SJSA1 (cell line): ENCODE data around the gene ERC2. TPM values are rescaled to one million over a fixed set of nuclear protein-coding genes. Genes with fewer than 3 reads are reported as not detected.
A peak's percentile ranks its signal among the peaks of the same experiment; 100 is the strongest.

Source experiments
- DNase-seq, 2 experiments: peaks; one replicate each; pipeline ENCODE4 v3.0.0-alpha.2; 2015 to 2020; ENCODE audit warnings: low spot score in 2 of 2, low read depth in 1 of 2
- H3K27ac ChIP-seq: fragments of 250-450 bp; sonication (Bioruptor Pico); 2 replicates; pipeline ENCODE4 v1.5.1; 2020; ENCODE audit warnings: mild to moderate bottlenecking, moderate library complexity
- H3K27me3 ChIP-seq: fragments of 250-450 bp; sonication (Bioruptor Pico); replicated peaks from 2 replicates; pipeline ENCODE4 v1.5.1; 2020; ENCODE audit warnings: mild to moderate bottlenecking, moderate library complexity
- H3K36me3 ChIP-seq: fragments of 250-450 bp; sonication (Bioruptor Pico); 2 replicates; pipeline ENCODE4 v1.5.1; 2020; ENCODE audit warnings: mild to moderate bottlenecking
- H3K4me1 ChIP-seq: fragments of 250-450 bp; sonication (Bioruptor Pico); replicated peaks from 2 replicates; pipeline ENCODE4 v1.6.1; 2021; ENCODE audit warnings: mild to moderate bottlenecking
- H3K4me3 ChIP-seq: fragments of 250-450 bp; sonication (Bioruptor Pico); 2 replicates; pipeline ENCODE4 v1.5.1; 2020; ENCODE audit warnings: mild to moderate bottlenecking
- H3K9me3 ChIP-seq: fragments of 250-450 bp; sonication (Bioruptor Pico); replicated peaks from 2 replicates; pipeline ENCODE4 v1.5.1; 2020; ENCODE audit warnings: mild to moderate bottlenecking
- total RNA-seq: library from RNA; depleted of rRNA; stranded (reverse); fragments of >200 nt; shearing (Covaris generic); gene quantifications from 2 replicates; pipeline ENCODE4 v1.2.3, GENCODE V29; 2014

ERC2 gene
- total RNA-seq, 1 experiment from 2014 or later = 0.13 TPM

DNA sequence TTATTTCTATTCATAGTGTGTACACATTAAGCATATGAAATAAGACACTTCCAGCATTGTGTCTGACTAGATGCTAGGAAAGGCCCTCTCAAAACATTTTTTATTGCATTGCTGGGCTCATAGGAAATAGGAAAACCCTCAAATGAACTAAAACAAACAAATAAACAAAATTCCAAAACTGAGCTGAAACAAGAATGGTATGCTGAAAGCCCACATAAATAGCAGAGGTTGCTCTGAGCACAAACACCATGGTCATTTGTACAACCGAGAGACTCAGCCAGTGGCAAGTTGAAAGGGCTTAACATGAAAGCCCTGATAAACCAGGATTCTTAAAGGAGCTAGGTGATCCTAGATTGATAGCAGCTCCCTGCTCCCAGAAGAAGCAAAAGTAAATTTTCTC lies 671.2 kb downstream of the ERC2 start:
- H3K4me3 ChIP-seq = no peak overlapping the region
- H3K27me3 ChIP-seq = no peaks in the 10 kb centered on the region
- peaks cover 50% of the 10 kb centered on the region for H3K4me1 ChIP-seq
- DNase-seq = peak; percentile 53 to 82
- H3K36me3 ChIP-seq = no peaks in the 10 kb centered on the region
- H3K27ac ChIP-seq = peak overlapping the region; percentile 86
- H3K9me3 ChIP-seq = no peaks in the 10 kb centered on the region

DNA sequence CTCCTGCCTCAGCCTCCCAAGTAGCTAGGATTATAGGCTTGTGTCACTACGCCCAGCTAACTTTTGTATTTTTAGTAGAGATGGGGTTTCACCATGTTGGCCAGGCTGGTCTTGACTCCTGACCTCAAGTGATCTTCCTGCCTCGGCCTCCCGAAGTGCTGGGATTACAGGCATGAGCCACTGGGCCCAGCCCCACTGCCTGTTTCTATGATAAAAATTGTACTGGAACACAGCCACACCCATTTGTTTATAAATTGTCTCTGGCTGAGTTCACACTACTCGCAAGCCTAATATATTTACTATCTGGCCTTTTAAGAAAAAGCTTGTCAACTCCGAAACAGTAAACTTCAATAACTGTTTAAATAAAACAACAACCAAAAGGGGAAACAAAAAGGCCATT lies 671.7 kb downstream of the ERC2 start:
- H3K36me3 ChIP-seq = no peaks in the 10 kb centered on the region
- H3K27ac ChIP-seq = peak overlapping the region; percentile 86
- no peak overlapping the region for H3K4me3 ChIP-seq
- H3K9me3 ChIP-seq = no peaks in the 10 kb centered on the region
- peak; percentile 52 to 65 for DNase-seq
- H3K27me3 ChIP-seq = no peaks in the 10 kb centered on the region
- H3K4me1 ChIP-seq = peaks cover 51% of the 10 kb centered on the region

DNA sequence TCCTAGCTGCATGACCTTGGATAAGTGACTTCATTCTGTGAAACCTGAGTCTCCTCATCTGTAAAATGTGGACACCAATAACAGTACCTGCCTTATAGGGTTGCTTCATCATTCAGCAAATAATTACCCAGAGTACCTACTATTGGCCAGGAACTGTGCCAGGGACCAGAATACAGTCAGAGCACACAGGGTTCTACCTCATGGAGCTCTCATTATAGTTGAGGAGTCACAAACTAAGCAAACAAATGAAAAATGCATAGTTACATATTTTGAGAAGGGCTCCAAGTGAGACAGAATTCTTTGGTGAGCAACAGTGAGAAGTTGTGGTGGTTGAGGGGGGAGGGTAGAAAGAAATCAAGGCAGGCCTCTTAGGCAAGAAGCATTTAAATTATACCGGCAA lies 672.5 kb downstream of the ERC2 start:
- H3K36me3 ChIP-seq = no peaks in the 10 kb centered on the region
- no peak overlapping the region for H3K4me3 ChIP-seq
- no peaks in the 10 kb centered on the region for H3K9me3 ChIP-seq
- H3K27me3 ChIP-seq = no peaks in the 10 kb centered on the region
- peak overlapping the region; percentile 86 for H3K27ac ChIP-seq
- peak in 1 of 2 experiments; percentile 30 for DNase-seq
- peaks cover 51% of the 10 kb centered on the region for H3K4me1 ChIP-seq

DNA sequence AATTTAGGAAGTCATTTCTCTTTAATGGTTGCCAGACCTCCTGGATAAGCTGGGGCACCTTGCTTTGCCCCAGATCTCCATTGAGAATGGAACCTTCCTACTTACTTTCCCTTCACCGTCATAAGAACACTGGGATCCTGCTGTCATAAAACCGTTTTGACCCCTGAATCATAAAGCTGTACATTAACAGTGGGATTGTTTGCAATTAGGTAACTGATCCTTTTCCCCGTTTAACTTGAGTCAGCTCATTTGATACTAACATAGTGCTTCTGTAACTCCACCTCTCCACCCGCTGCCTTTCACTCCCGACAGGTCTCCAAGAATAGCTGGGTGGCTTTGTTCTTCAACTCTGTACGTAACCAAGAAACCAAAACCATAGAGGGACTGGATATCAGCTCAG lies 673.0 kb downstream of the ERC2 start:
- no peak for DNase-seq
- Histone ChIP-seq H3K27me3 (no peaks in the 10 kb centered on the region), H3K36me3 (no peaks in the 10 kb centered on the region), H3K4me1 (peaks cover 53% of the 10 kb centered on the region), H3K27ac (peak overlapping the region; percentile 86), H3K9me3 (no peaks in the 10 kb centered on the region), H3K4me3 (no peak overlapping the region)

DNA sequence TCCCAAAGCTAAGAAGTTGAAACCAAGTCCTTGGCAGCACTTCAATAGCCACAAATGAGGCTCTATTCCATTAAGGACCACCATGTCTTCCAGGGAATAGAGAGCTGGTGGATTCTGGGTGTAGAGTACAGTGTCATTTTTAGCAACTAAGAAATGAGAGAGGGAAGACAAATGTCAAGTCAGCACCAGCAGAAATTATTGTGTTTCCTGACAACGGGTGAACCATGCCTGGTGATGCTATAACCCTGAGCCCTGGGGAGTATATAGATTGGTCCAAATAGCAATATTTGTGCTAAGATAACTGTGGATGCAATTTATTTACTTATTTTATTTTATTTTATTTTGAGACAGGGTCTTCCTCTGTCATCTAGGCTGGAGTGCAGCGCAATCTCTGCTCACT lies 675.5 kb downstream of the ERC2 start:
- H3K4me3 ChIP-seq = no peak overlapping the region
- no peak for DNase-seq
- no peaks in the 10 kb centered on the region for H3K27me3 ChIP-seq
- no peaks in the 10 kb centered on the region for H3K36me3 ChIP-seq
- H3K27ac ChIP-seq = no peak overlapping the region
- peaks cover 55% of the 10 kb centered on the region for H3K4me1 ChIP-seq
- no peaks in the 10 kb centered on the region for H3K9me3 ChIP-seq

DNA sequence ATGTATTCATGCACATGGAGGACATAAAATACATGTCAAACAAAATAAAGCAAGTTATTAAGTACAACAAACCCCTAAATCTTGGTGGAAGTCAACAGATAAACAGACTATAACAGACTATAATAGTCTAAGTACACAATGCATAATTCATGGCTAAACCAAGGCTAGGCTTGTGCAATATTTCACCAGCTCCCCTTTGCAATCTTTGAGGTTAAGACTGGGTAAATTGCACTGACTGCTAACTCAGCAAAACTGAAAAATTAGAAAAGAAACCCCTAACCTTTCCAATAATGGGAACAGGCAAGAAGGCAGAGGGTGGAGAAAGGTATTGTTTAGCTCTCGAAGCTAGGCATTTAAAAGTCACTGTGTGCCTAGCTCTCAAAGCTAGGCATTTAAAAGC lies 676.3 kb downstream of the ERC2 start:
- Histone ChIP-seq H3K36me3 (no peaks in the 10 kb centered on the region), H3K27me3 (no peaks in the 10 kb centered on the region), H3K9me3 (no peaks in the 10 kb centered on the region), H3K4me3 (no peak overlapping the region), H3K27ac (0 out of 2 replicates have a peak overlapping the region, but pooled peaks have one; percentile 65), H3K4me1 (peaks cover 48% of the 10 kb centered on the region)
- DNase-seq = no peak

DNA sequence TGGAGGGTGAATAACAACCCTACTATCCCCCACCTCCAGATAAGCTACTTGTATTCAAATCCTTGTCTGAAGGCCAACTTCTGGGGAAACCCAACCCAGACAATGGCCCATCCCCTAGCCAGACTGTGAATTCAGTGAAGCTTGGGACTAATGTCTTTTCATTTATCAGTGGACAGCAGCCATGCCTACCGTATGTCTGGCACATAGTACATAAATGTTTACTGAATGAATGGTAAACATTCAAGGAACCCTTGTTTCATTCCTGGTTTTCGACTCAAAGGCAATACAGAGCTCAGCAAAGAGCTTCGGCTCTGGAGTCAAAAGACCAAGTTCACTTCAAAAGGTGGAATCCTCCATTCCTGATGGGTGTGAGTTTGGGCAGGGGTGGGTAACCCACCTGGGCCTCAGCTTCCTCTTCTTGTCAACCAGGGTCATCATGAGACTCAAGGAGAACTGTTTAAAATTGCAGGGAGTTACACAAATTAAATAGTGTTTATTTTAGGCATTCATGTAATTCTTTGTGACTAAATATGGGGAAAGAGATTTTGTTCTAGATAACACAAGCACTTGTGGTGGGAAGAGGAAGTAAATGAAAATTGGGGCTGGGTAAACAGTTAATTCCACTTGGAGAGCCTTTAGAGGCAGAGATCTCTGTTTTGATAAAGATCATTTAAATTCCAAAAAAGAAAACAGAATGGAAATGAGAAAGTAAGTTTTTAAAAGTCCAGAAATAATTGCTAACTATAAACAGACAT lies 677.5 kb downstream of the ERC2 start:
- H3K4me1 ChIP-seq = peaks cover 35% of the 10 kb centered on the region
- DNase-seq = peak in 1 of 2 experiments; percentile 71
- H3K9me3 ChIP-seq = no peaks in the 10 kb centered on the region
- H3K4me3 ChIP-seq = no peak overlapping the region
- H3K27me3 ChIP-seq = no peaks in the 10 kb centered on the region
- H3K36me3 ChIP-seq = no peaks in the 10 kb centered on the region
- H3K27ac ChIP-seq = peak overlapping the region; percentile 65

DNA sequence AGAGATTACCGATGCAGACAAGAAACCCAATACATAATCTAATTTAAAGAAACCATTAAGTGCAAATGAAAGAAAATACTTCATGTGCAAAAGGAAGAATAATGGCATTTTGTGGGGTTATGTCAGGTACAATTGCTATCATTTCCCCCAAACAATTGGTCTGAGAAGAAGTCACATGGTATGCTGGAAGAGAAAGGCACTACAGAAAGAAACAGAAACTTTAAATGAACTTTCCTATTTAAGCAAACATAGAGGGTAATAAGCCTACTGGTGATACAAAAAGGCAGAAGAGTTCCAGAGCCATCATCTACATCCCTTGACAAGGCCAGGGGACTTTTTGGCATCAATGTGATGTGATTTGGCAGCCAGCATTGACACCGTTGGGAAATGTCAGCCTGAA lies 678.8 kb downstream of the ERC2 start:
- H3K36me3 ChIP-seq = no peaks in the 10 kb centered on the region
- H3K4me1 ChIP-seq = peaks cover 29% of the 10 kb centered on the region
- no peak for DNase-seq

DNA sequence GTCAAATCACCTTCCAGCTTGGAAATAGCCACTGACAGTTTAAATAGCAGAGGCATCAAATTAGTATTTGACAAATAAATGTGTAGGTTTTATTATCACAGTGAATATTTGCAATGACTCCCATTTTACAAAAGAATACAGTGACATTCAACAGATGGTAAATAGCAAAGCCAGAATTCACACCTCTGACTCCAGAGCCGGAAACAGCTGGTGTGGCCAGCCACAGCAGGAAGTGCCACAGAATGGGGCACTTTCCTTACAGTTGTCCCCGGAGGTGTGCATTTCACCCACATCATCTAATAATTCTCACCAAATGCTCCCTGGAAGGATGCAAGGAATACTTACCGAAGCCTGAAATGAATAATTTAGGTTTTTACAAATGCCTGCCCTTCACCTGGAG lies 685.5 kb downstream of the ERC2 start:
- H3K36me3 ChIP-seq = no peaks in the 10 kb centered on the region
- H3K9me3 ChIP-seq = no peaks in the 10 kb centered on the region
- no peak overlapping the region for H3K27ac ChIP-seq
- DNase-seq = no peak
- H3K27me3 ChIP-seq = no peaks in the 10 kb centered on the region
- H3K4me3 ChIP-seq = no peak overlapping the region
- no peaks in the 10 kb centered on the region for H3K4me1 ChIP-seq

More for the DNA sequence above, 678.8 kb downstream of the ERC2 start:
- H3K4me3 ChIP-seq = no peak overlapping the region
- no peak overlapping the region for H3K27ac ChIP-seq
- H3K27me3 ChIP-seq = no peaks in the 10 kb centered on the region
- no peaks in the 10 kb centered on the region for H3K9me3 ChIP-seq

DNA sequence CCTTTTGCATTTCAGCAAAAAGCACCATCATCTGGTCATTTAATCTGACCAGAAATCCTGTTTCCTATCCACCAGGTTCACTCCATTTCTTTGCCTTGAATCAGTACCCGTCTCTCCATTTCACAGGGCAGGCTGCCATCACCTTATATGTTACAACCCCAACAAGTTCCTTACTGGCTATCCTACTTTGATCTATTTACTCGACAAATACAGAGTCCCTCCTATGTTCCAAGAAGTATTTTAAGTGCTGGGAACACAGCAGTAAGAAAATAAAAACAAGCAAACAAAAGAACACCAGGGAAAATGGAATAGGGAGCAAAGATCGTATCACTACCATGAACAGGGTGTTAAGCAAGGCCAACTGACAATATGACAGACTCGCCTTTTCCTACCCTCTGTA lies 685.9 kb downstream of the ERC2 start:
- Histone ChIP-seq H3K9me3 (no peaks in the 10 kb centered on the region), H3K4me3 (no peak overlapping the region), H3K36me3 (no peaks in the 10 kb centered on the region), H3K27ac (no peak overlapping the region), H3K27me3 (no peaks in the 10 kb centered on the region), H3K4me1 (no peaks in the 10 kb centered on the region)
- DNase-seq = no peak

DNA sequence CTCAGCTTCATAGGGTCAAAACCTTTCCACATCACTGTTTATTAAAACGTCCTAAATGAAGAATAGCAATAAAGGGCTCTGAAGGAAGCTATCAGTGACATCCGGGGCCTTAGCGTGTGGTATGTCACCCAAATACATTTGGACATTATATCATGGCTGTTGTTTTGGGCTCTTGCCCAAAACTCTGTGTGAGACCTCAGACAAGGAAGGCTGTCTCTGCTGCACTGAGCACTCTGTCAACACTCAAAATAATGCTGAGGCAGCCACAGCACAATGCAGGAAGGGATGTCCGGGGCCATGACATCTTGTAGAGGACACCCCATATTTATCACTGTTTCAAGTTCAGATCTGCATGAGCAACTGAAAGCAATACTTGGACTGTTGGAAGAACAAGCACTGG lies 687.4 kb downstream of the ERC2 start:
- no peak for DNase-seq
- H3K27ac ChIP-seq = no peak overlapping the region
- no peaks in the 10 kb centered on the region for H3K36me3 ChIP-seq
- no peaks in the 10 kb centered on the region for H3K4me1 ChIP-seq
- H3K4me3 ChIP-seq = no peak overlapping the region
- H3K27me3 ChIP-seq = no peaks in the 10 kb centered on the region
- H3K9me3 ChIP-seq = no peaks in the 10 kb centered on the region

DNA sequence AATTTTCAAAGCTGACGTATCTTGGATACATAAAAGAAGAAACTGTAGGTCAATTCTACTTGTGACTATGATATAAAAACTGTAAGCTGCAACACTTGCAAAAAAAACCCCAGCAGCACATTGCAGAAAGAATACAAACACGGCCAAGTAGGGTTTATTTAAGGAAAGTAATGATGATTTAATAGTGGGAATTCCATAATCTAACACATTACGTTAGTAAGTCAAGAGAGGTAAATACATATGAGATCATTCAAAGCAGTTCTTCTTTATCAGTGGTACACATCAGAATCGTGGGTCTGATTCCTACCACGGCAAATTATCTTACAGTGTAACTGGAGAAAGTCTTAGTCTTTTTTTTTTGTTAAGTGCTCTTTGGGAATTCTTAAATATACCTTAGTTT lies 688.7 kb downstream of the ERC2 start:
- Histone ChIP-seq H3K27ac (no peak overlapping the region), H3K36me3 (no peaks in the 10 kb centered on the region), H3K27me3 (no peaks in the 10 kb centered on the region), H3K4me1 (no peaks in the 10 kb centered on the region), H3K9me3 (no peaks in the 10 kb centered on the region), H3K4me3 (no peak overlapping the region)
- no peak for DNase-seq

DNA sequence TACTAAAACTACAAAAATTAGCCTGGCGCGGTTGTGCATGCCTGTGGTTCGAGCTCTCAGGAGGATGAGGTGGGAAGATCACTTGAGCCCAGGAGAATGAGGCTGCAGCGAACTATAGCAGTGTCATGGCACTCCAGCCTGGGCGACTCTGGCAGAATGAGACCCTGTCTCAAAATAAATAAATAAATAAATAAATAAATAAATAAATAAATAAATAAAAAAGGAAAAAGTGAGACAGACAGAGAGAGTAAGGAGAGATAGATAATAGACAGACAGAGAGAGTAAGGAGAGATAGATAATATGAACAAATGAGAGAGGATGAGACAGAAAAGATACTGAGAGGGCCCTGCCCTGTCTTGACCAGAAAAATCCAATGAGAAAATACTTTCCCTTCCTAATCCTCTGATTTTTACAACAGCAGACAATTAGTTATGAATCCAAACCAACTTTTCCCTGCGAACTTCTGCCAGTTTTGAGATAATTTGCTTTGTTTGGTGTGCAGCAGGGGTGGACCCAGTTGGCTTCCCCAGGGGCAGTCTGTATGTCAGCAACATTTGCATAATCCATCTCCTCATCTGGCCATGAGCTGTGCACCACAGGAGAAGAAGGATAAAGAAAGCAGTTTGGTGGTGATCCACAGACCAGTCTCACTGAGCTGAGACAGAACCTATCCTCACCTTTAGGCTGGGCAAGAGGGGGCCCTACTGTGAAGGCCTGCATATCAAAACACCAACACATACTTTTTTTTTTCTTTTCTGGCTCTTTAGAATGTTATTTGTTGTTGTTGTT lies 692.7 kb downstream of the ERC2 start:
- no peak overlapping the region for H3K4me3 ChIP-seq
- no peaks in the 10 kb centered on the region for H3K27me3 ChIP-seq
- H3K4me1 ChIP-seq = no peaks in the 10 kb centered on the region
- no peaks in the 10 kb centered on the region for H3K9me3 ChIP-seq
- H3K36me3 ChIP-seq = no peaks in the 10 kb centered on the region
- H3K27ac ChIP-seq = no peak overlapping the region
- DNase-seq = no peak

DNA sequence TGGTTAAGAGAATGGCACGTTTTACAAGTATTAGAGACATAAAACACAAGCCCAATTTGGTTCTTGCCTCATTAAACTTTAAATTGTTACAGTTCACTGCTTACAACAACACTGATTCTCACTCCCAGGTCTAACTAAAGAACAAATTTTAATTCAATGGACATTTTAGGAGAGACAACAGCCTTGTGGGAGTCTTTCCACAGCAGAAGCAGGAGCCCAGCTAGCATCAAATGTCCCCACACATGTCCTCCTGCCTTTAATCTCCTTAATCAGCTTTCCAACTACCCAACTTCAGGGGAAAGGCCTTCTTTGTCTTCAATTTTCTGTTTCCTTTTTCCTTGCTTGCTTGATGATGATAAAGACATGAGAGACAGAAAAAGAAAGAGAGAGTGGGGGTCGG lies 693.4 kb downstream of the ERC2 start:
- Histone ChIP-seq H3K4me1 (no peaks in the 10 kb centered on the region), H3K36me3 (no peaks in the 10 kb centered on the region), H3K27me3 (no peaks in the 10 kb centered on the region), H3K27ac (no peak overlapping the region), H3K9me3 (no peaks in the 10 kb centered on the region), H3K4me3 (no peak overlapping the region)
- no peak for DNase-seq
